ENCODE measurements around the gene RAB7A. TPM values are rescaled to one million over a fixed set of nuclear protein-coding genes. Genes with fewer than 3 reads are reported as not detected.
"Not testable (repeated sequence)": the region's sequence is repeated elsewhere in the genome, so short reads cannot be mapped to it uniquely, and the experiment has no call there.

The RAB7A gene
- total RNA-seq, 1 experiment from 2014 or later: 233 TPM

DNA sequence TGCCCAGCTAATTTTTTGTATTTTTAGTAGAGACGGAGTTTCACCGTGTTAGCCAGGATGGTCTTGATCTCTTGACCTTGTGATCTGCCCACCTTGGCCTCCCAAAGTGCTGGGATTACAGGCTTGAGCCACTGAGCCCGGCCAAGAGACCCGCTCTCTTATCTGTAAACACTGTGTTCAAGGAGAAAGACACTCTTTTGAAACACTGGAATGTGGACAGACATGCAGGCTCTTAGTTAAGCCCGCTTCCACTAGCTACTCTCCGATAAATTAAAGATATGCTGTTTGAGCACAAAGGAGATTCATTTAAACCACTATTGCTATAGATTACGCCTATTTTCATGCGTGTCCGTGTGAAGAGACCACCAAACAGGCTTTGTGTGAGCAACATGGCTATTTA, 103.1 kb downstream of the RAB7A start:
- H4K20me1 ChIP-seq (ENCODE audit: insufficient read depth); H3K9ac ChIP-seq (ENCODE audit: low read length); H3K27me3 ChIP-seq (ENCODE audit: insufficient read depth, low read length); DNase-seq (ENCODE audit: low read depth, low spot score); H3K27ac ChIP-seq (ENCODE audit: low read depth, low read length); ATAC-seq; H3K36me3 ChIP-seq (ENCODE audit: control insufficient read depth in 1 of 2, insufficient read depth in 2 of 2, low read length in 2 of 2); POLR2A ChIA-PET; H3K9me2 ChIP-seq (ENCODE audit: insufficient read depth); H2AFZ ChIP-seq (ENCODE audit: low read depth, low read length, poor library complexity, severe bottlenecking); CTCF ChIA-PET; BruUV-seq (replicated peaks); H3K4me3 ChIP-seq (replicated peaks in 1 of 2; ENCODE audit: low read depth in 1 of 2, low read length in 2 of 2); H3K79me2 ChIP-seq (ENCODE audit: insufficient read depth, low read length); H3K4me1 ChIP-seq (ENCODE audit: control insufficient read depth in 1 of 2, insufficient read depth in 2 of 2, low read length in 2 of 2); H3K9me3 ChIP-seq (ENCODE audit: control insufficient read depth in 1 of 2, insufficient read depth in 1 of 2, low read depth in 1 of 2, low read length in 2 of 2); intact Hi-C loops (cut with micrococcal nuclease); RAD21 ChIA-PET (ENCODE audit: low non-redundant PET in 1 of 2, low total read pairs in 2 of 2, uncharacterized antibody in 2 of 2, unreplicated experiment in 2 of 2); H3K4me2 ChIP-seq (ENCODE audit: low read length): not testable (repeated sequence)

DNA sequence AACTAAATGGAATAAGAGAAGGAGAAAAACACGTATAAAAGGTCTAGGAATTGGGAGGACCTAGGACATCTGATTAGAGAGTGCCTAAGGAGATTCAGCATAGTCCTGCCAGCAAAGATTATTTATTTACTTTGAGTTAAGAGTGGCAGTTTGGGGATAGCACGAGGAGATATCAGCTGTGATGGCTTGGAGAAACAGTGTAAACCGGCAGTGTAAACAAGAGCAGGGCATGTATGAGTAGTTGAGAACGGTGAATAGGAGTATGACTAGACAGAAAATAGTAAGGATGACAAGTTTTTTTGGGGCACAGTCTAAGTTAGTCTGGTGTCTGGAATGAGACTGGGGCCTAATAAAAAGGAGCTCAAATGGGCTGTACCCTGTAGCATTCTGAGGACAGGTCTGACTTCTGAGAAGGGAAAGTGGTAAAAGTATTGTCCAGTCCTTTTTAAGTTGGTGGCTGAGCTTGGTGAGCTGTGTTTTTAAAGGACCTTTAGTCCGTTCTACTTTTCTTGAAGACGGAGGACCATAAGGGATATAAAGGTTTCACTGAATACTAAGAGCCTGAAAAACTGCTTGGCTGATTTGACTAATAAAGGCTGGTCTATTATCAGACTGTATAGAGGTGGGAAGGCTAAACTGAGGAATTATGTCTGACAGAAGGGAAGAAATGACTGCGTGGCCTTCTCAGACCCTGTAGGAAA, 104.1 kb downstream of the RAB7A start:
- H3K27me3 ChIP-seq (ENCODE audit: insufficient read depth, low read length); H3K9ac ChIP-seq (ENCODE audit: low read length); BruUV-seq (replicated peaks); POLR2A ChIA-PET; H3K9me2 ChIP-seq (ENCODE audit: insufficient read depth); H3K79me2 ChIP-seq (ENCODE audit: insufficient read depth, low read length); ATAC-seq; H3K36me3 ChIP-seq (ENCODE audit: control insufficient read depth in 1 of 2, insufficient read depth in 2 of 2, low read length in 2 of 2); H3K4me3 ChIP-seq (replicated peaks in 1 of 2; ENCODE audit: low read depth in 1 of 2, low read length in 2 of 2); H3K27ac ChIP-seq (ENCODE audit: low read depth, low read length); H4K20me1 ChIP-seq (ENCODE audit: insufficient read depth); H2AFZ ChIP-seq (ENCODE audit: low read depth, low read length, poor library complexity, severe bottlenecking); intact Hi-C loops (cut with micrococcal nuclease); H3K4me2 ChIP-seq (ENCODE audit: low read length); H3K9me3 ChIP-seq (ENCODE audit: control insufficient read depth in 1 of 2, insufficient read depth in 1 of 2, low read depth in 1 of 2, low read length in 2 of 2); CTCF ChIA-PET; DNase-seq (ENCODE audit: low read depth, low spot score); H3K4me1 ChIP-seq (ENCODE audit: control insufficient read depth in 1 of 2, insufficient read depth in 2 of 2, low read length in 2 of 2); RAD21 ChIA-PET (ENCODE audit: low non-redundant PET in 1 of 2, low total read pairs in 2 of 2, uncharacterized antibody in 2 of 2, unreplicated experiment in 2 of 2): not testable (repeated sequence)

DNA sequence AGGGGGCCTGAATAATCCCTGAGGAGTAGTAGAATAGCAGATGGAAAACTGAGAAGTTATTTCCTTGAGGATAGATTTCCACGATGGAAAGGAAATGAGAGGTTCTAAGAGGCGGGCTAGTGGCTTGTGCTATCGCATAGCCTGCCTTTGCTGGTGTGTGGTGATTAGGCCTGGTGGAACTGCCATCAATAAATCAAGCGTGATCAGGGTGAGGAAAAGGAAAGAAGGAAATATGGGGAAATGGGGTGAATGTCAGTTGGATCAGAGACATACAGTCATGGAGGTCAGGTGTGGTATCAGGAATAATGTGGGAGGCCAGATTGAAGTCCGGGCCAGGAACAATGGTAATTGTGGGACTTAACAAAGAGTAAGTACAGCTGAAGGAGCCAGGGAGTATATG, 104.8 kb downstream of the RAB7A start:
- RAD21 ChIA-PET (ENCODE audit: low non-redundant PET in 1 of 2, low total read pairs in 2 of 2, uncharacterized antibody in 2 of 2, unreplicated experiment in 2 of 2); CTCF ChIA-PET: not testable (repeated sequence)

DNA sequence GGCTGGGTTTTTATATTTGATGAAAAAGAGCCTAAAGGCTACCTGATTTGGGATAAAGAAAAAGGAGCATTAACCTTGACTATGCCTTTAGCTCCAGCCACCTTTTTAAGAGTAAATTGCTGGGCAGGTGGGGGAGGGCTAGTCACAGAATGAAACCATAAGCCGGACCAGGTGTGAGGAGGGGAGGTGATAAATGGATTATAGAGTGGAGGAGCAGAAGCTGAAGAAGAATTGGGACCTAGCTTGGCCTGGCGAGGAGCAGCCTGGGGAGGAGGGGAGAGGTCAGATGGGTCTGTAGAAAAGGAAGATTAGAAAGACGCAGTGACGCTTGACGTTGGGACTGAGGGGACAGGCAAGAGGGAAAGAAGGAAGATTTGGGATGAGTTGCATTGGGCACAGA, 107.0 kb downstream of the RAB7A start:
- not testable (repeated sequence) for ATAC-seq

More for the DNA sequence above, 104.8 kb downstream of the RAB7A start:
- H3K36me3 ChIP-seq (ENCODE audit: control insufficient read depth in 1 of 2, insufficient read depth in 2 of 2, low read length in 2 of 2); H3K9me3 ChIP-seq (ENCODE audit: control insufficient read depth in 1 of 2, insufficient read depth in 1 of 2, low read depth in 1 of 2, low read length in 2 of 2); H3K4me2 ChIP-seq (ENCODE audit: low read length); H3K9me2 ChIP-seq (ENCODE audit: insufficient read depth); H3K9ac ChIP-seq (ENCODE audit: low read length); H3K4me3 ChIP-seq (replicated peaks in 1 of 2; ENCODE audit: low read depth in 1 of 2, low read length in 2 of 2); intact Hi-C loops (cut with micrococcal nuclease); H3K27ac ChIP-seq (ENCODE audit: low read depth, low read length); DNase-seq (ENCODE audit: low read depth, low spot score); H3K27me3 ChIP-seq (ENCODE audit: insufficient read depth, low read length); H3K4me1 ChIP-seq (ENCODE audit: control insufficient read depth in 1 of 2, insufficient read depth in 2 of 2, low read length in 2 of 2); H2AFZ ChIP-seq (ENCODE audit: low read depth, low read length, poor library complexity, severe bottlenecking); POLR2A ChIA-PET; H3K79me2 ChIP-seq (ENCODE audit: insufficient read depth, low read length); ATAC-seq; BruUV-seq (replicated peaks); H4K20me1 ChIP-seq (ENCODE audit: insufficient read depth): not testable (repeated sequence)

More for the DNA sequence above, 107.0 kb downstream of the RAB7A start:
- H3K9me3 ChIP-seq (ENCODE audit: control insufficient read depth in 1 of 2, insufficient read depth in 1 of 2, low read depth in 1 of 2, low read length in 2 of 2); H3K27ac ChIP-seq (ENCODE audit: low read depth, low read length); intact Hi-C loops (cut with micrococcal nuclease); POLR2A ChIA-PET; CTCF ChIA-PET; H3K9me2 ChIP-seq (ENCODE audit: insufficient read depth); BruUV-seq (replicated peaks); H3K36me3 ChIP-seq (ENCODE audit: control insufficient read depth in 1 of 2, insufficient read depth in 2 of 2, low read length in 2 of 2); H3K4me1 ChIP-seq (ENCODE audit: control insufficient read depth in 1 of 2, insufficient read depth in 2 of 2, low read length in 2 of 2); H3K9ac ChIP-seq (ENCODE audit: low read length); RAD21 ChIA-PET (ENCODE audit: low non-redundant PET in 1 of 2, low total read pairs in 2 of 2, uncharacterized antibody in 2 of 2, unreplicated experiment in 2 of 2); H4K20me1 ChIP-seq (ENCODE audit: insufficient read depth); DNase-seq (ENCODE audit: low read depth, low spot score); H3K4me3 ChIP-seq (replicated peaks in 1 of 2; ENCODE audit: low read depth in 1 of 2, low read length in 2 of 2); H2AFZ ChIP-seq (ENCODE audit: low read depth, low read length, poor library complexity, severe bottlenecking); H3K27me3 ChIP-seq (ENCODE audit: insufficient read depth, low read length); H3K79me2 ChIP-seq (ENCODE audit: insufficient read depth, low read length); H3K4me2 ChIP-seq (ENCODE audit: low read length): not testable (repeated sequence)

All from HCT116 (cell line).